ENCODE results near the gene ZNF554. TPM values are rescaled to one million over a fixed set of nuclear protein-coding genes. Genes with fewer than 3 reads are reported as not detected.

Gene ZNF554
- total RNA-seq, 1 experiment from 2014 or later: 5.9 TPM

DNA sequence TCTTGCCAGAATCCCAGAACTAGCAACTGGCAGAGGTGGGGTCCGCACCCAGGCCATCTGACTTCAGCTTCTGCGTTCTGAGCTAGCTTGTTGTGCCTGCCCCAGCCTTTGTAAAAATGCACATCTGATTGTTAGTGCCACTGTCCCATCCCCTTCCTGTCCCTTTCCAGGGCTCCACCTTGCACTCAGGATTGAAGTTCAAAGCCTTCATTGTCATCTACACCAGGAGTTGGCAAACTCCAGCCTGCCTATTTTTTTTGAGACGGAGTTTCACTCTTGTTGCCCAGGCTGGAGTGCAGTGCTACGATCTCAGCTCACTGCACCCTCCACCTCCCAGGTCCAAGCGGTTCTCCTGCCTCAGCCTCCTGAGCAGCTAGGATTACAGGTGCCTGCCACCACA, 31.4 kb upstream of the ZNF554 start:
- Histone ChIP-seq H2BK5ac (ENCODE audit: insufficient read length, low read length) (no peak overlapping the region), H3K27me3 (ENCODE audit: insufficient read depth, low read length) (no peaks in the 10 kb centered on the region), H2BK120ac (ENCODE audit: low read depth, low read length, poor library complexity, severe bottlenecking) (no peak overlapping the region), H2BK12ac (ENCODE audit: insufficient read length, low read depth, low read length) (no peak overlapping the region), H4K91ac (ENCODE audit: insufficient read length, low read depth, low read length) (no peak overlapping the region), H4K5ac (ENCODE audit: insufficient read length, low read depth, low read length) (no peak overlapping the region), H2BK20ac (ENCODE audit: low read depth, low read length, poor library complexity, severe bottlenecking) (no peak overlapping the region), H3T11ph (ENCODE audit: low read length) (no peak overlapping the region), H3K79me1 (ENCODE audit: insufficient read depth, low read depth, low read length, poor library complexity, severe bottlenecking) (peaks cover 9% of the 10 kb centered on the region), H4K8ac (replicated peaks; ENCODE audit: insufficient read length, low read depth, low read length) (no peak overlapping the region), H3K23me2 (ENCODE audit: insufficient read length, low read depth, low read length, poor library complexity, severe bottlenecking) (peaks cover 6% of the 10 kb centered on the region), H2AFZ (ENCODE audit: low read length) (no peak overlapping the region), H3K4me1 (ENCODE audit: insufficient read depth, low read length) (no peaks in the 10 kb centered on the region), H4K20me1 (ENCODE audit: control insufficient read depth, insufficient read depth, insufficient read length) (no peaks in the 10 kb centered on the region), H3K9me3 (ENCODE audit: control insufficient read depth, low read depth, low read length) (no peaks in the 10 kb centered on the region), H3K4ac (ENCODE audit: low read depth, low read length) (no peak overlapping the region), H3K56ac (ENCODE audit: insufficient read length, low read depth, low read length) (no peak overlapping the region), H2AK5ac (ENCODE audit: insufficient read length, low read length) (no peak overlapping the region), H2BK15ac (ENCODE audit: low read depth, low read length) (no peak overlapping the region), H3K23ac (ENCODE audit: insufficient read length, low read depth, low read length) (no peak overlapping the region), H3K27ac (ENCODE audit: insufficient read length, low read depth, low read length) (no peak overlapping the region), H3K14ac (ENCODE audit: insufficient read depth, low read length) (no peak overlapping the region), H3K79me2 (ENCODE audit: insufficient read depth, low read length) (peaks cover 13% of the 10 kb centered on the region; the same call in 1 of the 2 replicates), H3K9ac (ENCODE audit: extremely low read depth, insufficient read length, low read length) (no peak overlapping the region), H3K18ac (ENCODE audit: insufficient read length, low read depth, low read length) (no peak overlapping the region), H3K4me2 (ENCODE audit: insufficient read depth, insufficient read length, low read length) (no peak overlapping the region)
- Mint-ChIP-seq H3K9me3 (peaks cover 0 to 4% of the 10 kb centered on the region in 2 experiments; a peak in 1 of 5 replicates), H3K36me3 (ENCODE audit: insufficient read depth in 1 of 3, low read depth in 3 of 3) (peaks cover 32 to 54% (median 49%) of the 10 kb centered on the region in 3 experiments), H3K4me1 (peaks cover 7 to 18% of the 10 kb centered on the region in 2 experiments; a peak in 3 of 4 replicates), H3K27me3 (ENCODE audit: low read depth) (no peaks in the 10 kb centered on the region; the same call in 1 of the 2 replicates), H3K4me3 (peak overlapping the region in 1 of 2 experiments; percentile 39; a peak in 1 of 5 replicates), H3K27ac (peak overlapping the region in 2 of 3 experiments; percentile 40 to 86; a peak in 2 of 7 replicates)
- WGBS (ENCODE audit: extremely low coverage, insufficient read length, low lambda C conversion rate): no CpG with 5 or more reads among the region's 5 CpGs
- TF ChIP-seq, protein P1, sequence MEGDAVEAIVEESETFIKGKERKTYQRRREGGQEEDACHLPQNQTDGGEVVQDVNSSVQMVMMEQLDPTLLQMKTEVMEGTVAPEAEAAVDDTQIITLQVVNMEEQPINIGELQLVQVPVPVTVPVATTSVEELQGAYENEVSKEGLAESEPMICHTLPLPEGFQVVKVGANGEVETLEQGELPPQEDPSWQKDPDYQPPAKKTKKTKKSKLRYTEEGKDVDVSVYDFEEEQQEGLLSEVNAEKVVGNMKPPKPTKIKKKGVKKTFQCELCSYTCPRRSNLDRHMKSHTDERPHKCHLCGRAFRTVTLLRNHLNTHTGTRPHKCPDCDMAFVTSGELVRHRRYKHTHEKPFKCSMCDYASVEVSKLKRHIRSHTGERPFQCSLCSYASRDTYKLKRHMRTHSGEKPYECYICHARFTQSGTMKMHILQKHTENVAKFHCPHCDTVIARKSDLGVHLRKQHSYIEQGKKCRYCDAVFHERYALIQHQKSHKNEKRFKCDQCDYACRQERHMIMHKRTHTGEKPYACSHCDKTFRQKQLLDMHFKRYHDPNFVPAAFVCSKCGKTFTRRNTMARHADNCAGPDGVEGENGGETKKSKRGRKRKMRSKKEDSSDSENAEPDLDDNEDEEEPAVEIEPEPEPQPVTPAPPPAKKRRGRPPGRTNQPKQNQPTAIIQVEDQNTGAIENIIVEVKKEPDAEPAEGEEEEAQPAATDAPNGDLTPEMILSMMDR (conservative IDR thresholded peaks at IDR 0.05): no peak
- no peak for DNase-seq
